GM19025 (cell line): ENCODE measurements around the gene CIRBP.
"Not testable (repeated sequence)": the region's sequence is repeated elsewhere in the genome, so short reads cannot be mapped to it uniquely, and the experiment has no call there.

Experiments
- ATAC-seq: cut with Tn5 transposase; IDR thresholded peaks from one replicate; pipeline ENCODE4 v1.9.1; 2021; ENCODE audit warnings: mild to moderate bottlenecking, low read depth, moderate library complexity; ENCODE audit not compliant: unreplicated experiment

Gene CIRBP

DNA sequence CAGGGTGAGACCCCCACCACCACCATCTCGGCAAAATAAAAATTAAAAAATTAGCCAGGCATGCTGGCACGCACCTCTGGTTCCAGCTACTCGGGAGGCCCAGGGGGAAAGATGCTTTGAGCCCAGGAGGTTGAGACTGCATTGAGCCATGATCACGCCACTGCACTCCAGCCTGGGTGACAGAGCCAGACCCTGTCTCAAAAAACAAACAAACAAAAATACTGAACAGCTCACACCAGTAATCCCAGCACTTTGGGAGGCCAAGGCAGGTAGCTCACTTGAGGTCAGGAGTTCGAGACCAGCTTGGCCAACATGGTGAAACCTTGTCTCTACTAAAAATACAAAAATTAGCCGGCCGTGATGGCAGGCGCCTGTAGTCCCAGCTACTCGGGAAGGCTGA, 36.2 kb downstream of the CIRBP start:
- not testable (repeated sequence) for ATAC-seq

DNA sequence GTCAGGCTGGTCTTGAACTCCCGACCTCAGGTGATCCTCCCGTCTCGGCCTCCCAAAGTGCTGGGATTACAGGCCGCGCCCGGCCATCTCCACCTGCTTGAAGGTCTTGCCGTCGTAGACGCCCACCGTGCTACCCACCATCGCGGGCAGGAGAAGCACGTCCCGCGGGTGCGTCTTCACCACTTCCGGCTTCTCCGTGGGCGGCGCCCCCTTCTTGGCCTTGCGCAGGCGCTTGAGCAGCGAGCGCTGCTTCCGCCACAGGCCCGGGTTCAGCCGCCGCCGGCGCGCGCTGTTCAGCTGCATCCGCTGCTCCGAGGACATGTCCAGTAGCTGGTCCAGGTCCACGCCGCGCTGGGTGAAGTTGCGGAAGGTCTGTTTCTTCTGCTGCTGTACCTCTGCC, 38.2 kb downstream of the CIRBP start:
- no peak for ATAC-seq

- no peak for ATAC-seq
These were observed 38.7 kb downstream of the CIRBP start for GRCh38 chr19:1307755-1308303.

- no peak for ATAC-seq
These were observed 39.6 kb downstream of the CIRBP start for GRCh38 chr19:1308718-1309117.

DNA sequence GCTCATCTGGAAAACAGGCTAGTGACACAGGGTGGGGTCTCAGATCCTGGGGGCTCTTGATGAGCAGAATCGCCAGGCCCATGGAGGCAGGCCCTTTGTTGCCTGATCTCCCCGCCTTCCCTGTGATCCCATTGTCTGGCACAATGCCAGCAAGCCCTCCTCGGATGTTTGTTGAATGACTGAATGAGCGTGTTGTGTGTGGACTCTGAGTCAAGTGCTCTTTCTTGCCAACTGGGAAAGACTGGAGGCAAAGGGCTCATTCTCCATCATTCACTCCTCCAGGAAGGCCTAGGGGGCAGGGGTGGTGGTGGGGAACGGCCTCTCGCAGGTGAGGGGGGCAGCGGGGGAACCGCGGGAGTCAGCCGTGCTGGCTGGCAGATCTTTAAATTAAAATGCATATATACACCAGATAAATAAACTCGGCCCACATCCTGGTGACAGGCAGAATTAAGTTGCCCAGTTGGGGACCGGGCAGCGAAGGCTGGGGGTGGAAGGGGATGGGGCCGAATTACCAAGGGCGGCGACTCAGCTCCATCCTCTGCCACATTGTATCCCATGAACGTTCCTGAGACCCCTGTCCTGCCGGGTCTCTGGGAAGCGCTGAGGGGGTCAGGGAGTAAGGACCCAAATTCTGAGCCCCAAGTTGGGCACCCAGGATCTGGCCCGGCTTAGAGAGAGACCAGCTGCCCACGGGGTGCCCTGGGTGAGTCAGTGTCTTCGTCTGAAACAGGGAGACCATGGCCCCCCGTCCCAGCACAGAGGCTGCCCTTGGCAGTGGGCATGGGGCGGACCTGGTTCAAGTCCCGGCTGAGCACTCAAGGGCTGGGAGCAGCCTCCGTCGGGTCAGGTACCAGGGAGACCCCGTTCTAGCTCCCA, 41.1 kb downstream of the CIRBP start:
- ATAC-seq: no peak

DNA sequence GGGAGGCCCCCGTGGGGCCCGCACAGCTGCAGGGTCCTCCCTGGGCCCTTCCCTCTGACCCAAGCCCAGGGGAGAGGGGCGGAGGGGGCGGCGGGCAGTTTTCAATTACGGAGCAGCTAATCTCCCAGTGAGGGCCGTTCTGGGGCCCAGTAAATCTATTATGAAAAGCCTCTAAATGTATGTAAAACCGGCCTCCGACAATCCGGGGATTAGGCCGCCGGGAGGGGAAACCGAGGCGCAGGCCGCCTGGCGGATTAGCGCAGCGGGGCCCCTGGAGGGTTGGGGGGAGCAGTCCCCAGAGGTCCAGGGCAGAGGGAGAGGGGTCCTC, 41.7 kb downstream of the CIRBP start:
- ATAC-seq: no peak

DNA sequence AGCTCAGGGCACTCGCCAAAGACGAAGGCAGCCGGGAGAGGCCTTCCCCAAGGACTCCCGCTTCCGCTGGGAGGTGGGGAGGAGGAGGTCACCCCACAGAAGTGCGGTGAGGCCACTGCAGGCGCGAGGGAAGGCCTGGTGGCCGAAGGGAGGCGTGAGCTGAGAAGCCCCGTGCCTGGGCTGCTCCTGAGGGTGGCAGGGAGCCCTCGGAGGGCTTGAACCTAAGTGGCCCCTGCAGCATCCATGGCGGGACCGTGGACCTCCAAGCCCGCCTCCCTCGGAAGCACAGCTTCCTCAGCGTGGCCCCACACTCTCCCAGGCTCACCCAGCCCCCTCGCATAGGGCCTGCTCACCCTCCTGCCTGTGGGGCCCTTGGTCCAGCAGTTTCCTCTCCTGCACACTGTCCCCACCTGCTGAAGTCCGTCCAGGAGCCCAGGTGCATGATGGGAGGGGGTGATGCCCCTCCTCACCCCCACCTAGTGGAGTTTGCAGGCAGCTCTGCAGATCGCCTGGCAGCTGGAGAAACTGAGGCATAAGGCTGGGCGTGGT, 42.5 kb downstream of the CIRBP start:
- no peak for ATAC-seq

- no peak for ATAC-seq
These were observed 43.9 kb downstream of the CIRBP start for GRCh38 chr19:1312767-1313694.

DNA sequence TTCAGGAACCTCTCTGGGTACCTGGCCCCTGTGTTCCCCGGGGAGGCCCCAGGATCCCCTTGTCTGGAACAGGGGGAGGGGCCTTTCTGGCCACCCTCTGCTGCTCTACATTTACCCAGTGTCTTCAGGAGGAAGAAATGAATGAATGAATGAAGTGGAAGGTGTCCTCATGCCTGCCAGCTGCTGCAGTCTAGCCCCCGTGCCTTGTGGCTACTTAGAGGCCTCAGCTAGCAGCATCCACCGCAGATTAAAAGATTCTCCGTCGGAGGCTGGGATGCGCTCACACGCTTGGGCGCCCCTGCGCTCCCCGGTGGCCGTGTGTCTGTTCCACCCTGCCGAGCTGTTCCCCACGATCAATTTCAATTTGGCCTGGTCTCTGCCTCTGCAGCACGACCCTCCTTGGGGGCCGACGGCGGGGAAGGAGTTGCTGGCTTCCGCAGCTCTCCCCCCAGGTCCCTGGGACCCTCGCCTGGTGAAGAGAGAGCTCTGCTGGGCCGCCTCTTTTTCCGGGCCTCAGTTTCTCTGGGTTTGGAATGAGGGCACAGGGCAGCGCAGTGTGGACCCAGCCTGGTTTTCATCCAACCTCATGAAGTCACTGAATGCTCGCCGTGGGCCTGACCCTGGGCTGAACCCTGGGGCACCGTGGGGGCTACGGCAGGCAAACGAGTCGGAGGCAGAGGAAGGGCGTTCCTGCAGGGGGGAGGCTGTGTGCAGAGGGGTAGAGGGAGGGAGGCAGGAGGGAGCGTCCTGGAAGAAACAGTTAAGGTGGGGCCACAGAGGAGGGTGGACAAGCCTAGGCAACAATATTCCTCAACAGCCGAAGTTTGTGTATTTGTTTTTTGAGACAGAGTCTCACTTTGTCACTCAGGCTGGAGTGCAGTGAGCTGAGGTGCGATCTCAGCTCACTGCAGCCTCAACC, 44.8 kb downstream of the CIRBP start:
- ATAC-seq: no peak

DNA sequence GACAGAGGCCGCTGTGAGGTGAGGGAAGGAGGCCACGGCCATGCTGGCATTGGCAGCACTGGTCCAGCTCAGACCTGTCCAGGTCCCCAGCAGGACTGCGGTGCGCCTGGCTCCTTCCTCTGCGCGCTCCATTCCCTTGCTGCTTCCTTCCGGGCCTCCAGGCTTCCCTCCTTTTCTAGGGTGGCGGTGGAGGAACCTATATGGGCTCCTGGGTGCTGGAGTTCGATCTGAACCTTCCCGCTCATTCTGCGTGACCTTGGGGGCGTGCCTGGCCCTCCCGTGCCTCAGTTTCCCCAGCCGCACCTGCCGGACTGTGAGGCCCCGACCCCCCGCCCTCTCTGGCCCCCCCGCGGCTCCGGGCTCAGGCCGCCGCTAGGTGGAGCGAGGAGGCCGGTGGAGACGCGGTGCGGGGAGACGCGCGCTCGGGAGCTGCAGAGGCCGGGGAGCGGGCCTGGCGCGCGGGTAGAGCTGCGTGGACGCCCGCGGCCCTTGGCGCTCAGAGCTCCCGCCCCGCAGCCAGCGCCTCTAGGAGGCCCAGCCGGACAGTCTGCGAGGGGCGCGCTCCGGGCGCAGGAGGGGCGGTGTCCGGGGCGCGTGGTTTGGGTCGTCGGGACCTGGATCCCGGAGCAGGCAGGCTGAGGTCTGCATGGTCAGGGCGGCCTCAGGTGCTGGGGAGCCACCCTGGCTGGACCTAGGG, 46.5 kb downstream of the CIRBP start:
- no peak for ATAC-seq

GRCh38 chr19:1316466-1316865, 47.3 kb downstream of the CIRBP start:
- ATAC-seq: no peak

DNA sequence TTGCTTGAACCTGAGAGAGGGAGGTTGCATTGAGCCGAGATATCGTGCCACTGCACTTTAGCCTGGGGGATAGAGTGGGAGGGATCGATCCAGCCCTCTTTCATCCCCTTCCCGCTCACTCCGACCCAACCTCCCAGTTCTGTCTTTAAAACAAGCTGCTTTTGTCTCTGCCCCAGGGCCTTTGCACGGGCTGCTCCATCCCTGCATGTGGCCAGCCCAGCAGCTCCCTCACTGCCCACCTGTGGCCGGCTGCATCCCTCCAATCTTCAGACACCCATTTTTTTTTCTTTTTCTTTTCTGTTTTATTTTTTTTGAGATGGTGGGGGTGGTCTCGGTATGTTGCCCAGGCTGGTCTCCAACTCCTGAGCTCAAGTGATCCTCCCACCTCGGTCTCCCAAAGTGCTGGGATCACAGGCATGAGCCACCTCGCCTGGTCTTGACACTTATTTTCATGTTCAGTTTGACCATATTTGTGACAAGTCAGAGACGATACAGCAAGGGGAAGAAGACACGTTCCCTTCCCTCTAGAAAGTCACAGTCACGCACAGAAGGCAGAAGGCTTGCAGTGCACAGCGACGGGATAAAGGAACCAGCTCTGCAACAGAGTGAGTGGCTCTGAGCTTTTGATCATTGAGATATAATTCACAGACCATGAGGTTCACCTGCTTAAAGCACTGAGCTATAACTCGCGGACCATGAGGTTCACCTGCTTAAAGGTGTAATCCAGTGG, 48.3 kb downstream of the CIRBP start:
- ATAC-seq: no peak

DNA sequence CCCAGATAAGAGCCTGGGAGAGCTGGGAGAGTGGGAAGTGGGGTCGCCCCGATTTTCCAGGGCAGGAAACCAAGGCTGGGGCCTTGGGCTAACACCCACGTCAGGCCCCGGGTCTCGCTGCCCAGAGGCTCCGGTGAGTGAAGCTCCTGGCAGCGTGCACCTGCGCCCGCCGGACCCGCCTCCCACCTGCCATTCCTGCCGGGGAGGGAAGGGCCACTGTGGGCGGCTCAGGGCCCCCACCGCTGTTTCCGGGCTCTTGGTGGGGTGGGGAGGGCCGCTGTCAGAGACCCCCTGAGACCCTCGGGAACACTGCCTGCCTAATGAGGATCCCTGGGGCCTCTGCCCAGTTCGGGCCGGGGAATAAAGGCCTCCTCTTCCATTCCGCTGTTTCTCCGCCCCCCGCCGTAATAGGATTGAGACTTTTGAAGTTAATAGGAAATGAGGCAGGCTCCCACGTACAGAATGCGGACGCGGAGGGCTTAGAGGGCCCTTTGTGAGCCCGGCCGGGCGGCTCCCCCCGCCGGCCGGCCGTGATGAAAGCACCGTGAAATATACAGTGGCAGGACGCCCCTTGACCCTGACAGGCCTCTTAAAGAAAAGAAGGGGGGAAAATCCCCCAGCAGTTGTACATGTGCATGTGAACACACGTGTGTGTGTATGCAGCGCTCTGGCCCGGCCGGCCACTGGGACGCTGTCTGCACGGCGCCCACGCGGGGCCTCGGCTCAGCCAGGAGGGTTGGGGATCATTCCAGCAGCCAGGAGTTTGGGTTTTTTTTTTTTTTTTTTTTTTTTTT, 49.7 kb downstream of the CIRBP start:
- ATAC-seq: no peak

DNA sequence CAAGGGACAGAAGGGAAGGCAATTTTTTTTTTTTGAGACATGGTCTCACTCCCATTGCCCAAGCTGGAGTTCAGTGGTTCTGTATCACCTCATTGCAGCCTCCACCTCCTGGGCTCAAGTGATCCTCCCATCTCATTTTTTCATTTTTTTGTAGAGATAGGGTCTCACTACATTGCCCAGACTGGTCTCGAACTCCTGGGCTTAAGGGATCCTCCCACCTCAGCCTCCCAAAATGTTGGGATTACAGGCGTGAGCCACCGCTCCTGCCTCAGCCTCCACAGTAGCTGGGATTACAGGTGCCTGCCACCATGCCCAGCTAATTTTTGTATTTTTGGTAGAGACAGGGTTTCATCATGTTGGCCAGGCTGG, 51.1 kb downstream of the CIRBP start:
- ATAC-seq: not testable (repeated sequence)

- ATAC-seq: no peak
These were observed 52.4 kb downstream of the CIRBP start for GRCh38 chr19:1321539-1321938.

- no peak for ATAC-seq
These were observed 53.3 kb downstream of the CIRBP start for GRCh38 chr19:1322198-1322981.

GRCh38 chr19:1324249-1324805, 55.2 kb downstream of the CIRBP start:
- no peak for ATAC-seq
